ENCODE data around the gene EXOC4. TPM values are rescaled to one million over a fixed set of nuclear protein-coding genes. Genes with fewer than 3 reads are reported as not detected.

EXOC4 gene
- total RNA-seq, 1 donor from 2014 or later = 67.7 TPM

GRCh38 chr7:133997463-133997862 lies 744.6 kb downstream of the EXOC4 start:
- no peak for DNase-seq (ENCODE audit: low spot score)
- no peak for TF ChIP-seq CTCF (IDR thresholded peaks at IDR 0.05)
- Mint-ChIP-seq H3K27me3 (ENCODE audit: low read depth) (no peaks in the 10 kb centered on the region), H3K27ac (ENCODE audit: unreplicated experiment) (no peak overlapping the region), H3K9me3 (ENCODE audit: low read depth) (peaks cover 3% of the 10 kb centered on the region), H3K36me3 (ENCODE audit: low read depth) (peaks cover 4% of the 10 kb centered on the region), H3K4me1 (ENCODE audit: low read depth) (no peaks in the 10 kb centered on the region), H3K4me3 (ENCODE audit: unreplicated experiment) (no peak overlapping the region)

GRCh38 chr7:133999178-133999577 lies 746.3 kb downstream of the EXOC4 start:
- H3K27ac Mint-ChIP-seq (ENCODE audit: unreplicated experiment) = no peak overlapping the region

GRCh38 chr7:134004829-134005505 lies 752.1 kb downstream of the EXOC4 start:
- H3K27ac Mint-ChIP-seq (ENCODE audit: unreplicated experiment) = no peak overlapping the region
- TF ChIP-seq CTCF (IDR thresholded peaks at IDR 0.05) = no peak
- H3K36me3 Mint-ChIP-seq (ENCODE audit: low read depth) = peaks cover 7% of the 10 kb centered on the region
- H3K9me3 Mint-ChIP-seq (ENCODE audit: low read depth) = no peaks in the 10 kb centered on the region
- H3K4me1 Mint-ChIP-seq (ENCODE audit: low read depth) = no peaks in the 10 kb centered on the region
- no peaks in the 10 kb centered on the region for H3K27me3 Mint-ChIP-seq (ENCODE audit: low read depth)
- no peak overlapping the region for H3K4me3 Mint-ChIP-seq (ENCODE audit: unreplicated experiment)
- DNase-seq (ENCODE audit: low spot score) = no peak

More at GRCh38 chr7:133999178-133999577, 746.3 kb downstream of the EXOC4 start:
- H3K4me1 Mint-ChIP-seq (ENCODE audit: low read depth) = no peaks in the 10 kb centered on the region
- H3K36me3 Mint-ChIP-seq (ENCODE audit: low read depth) = peaks cover 4% of the 10 kb centered on the region
- H3K27me3 Mint-ChIP-seq (ENCODE audit: low read depth) = no peaks in the 10 kb centered on the region
- no peak overlapping the region for H3K4me3 Mint-ChIP-seq (ENCODE audit: unreplicated experiment)
- no peak for DNase-seq (ENCODE audit: low spot score)
- TF ChIP-seq CTCF (IDR thresholded peaks at IDR 0.05) = no peak
- peaks cover under 1% of the 10 kb centered on the region for H3K9me3 Mint-ChIP-seq (ENCODE audit: low read depth)

GRCh38 chr7:134009314-134010110 lies 756.6 kb downstream of the EXOC4 start:
- H3K36me3 Mint-ChIP-seq (ENCODE audit: low read depth) = peaks cover 10% of the 10 kb centered on the region
- no peak overlapping the region for H3K4me3 Mint-ChIP-seq (ENCODE audit: unreplicated experiment)
- no peak for DNase-seq (ENCODE audit: low spot score)
- no peaks in the 10 kb centered on the region for H3K4me1 Mint-ChIP-seq (ENCODE audit: low read depth)
- H3K27ac Mint-ChIP-seq (ENCODE audit: unreplicated experiment) = no peak overlapping the region
- no peak for TF ChIP-seq CTCF (IDR thresholded peaks at IDR 0.05)
- no peaks in the 10 kb centered on the region for H3K27me3 Mint-ChIP-seq (ENCODE audit: low read depth)
- H3K9me3 Mint-ChIP-seq (ENCODE audit: low read depth) = no peaks in the 10 kb centered on the region

GRCh38 chr7:134013249-134013648 lies 760.4 kb downstream of the EXOC4 start:
- DNase-seq (ENCODE audit: low spot score) = no peak
- TF ChIP-seq CTCF (IDR thresholded peaks at IDR 0.05) = no peak
- H3K9me3 Mint-ChIP-seq (ENCODE audit: low read depth) = no peaks in the 10 kb centered on the region
- no peak overlapping the region for H3K27ac Mint-ChIP-seq (ENCODE audit: unreplicated experiment)
- H3K4me3 Mint-ChIP-seq (ENCODE audit: unreplicated experiment) = no peak overlapping the region
- peaks cover 5% of the 10 kb centered on the region for H3K36me3 Mint-ChIP-seq (ENCODE audit: low read depth)
- no peaks in the 10 kb centered on the region for H3K27me3 Mint-ChIP-seq (ENCODE audit: low read depth)
- H3K4me1 Mint-ChIP-seq (ENCODE audit: low read depth) = no peaks in the 10 kb centered on the region

Data from chondrocyte (in vitro differentiated cells).